Measurements from ENCODE around the gene HOXC13. TPM values are rescaled to one million over a fixed set of nuclear protein-coding genes. Genes with fewer than 3 reads are reported as not detected.

The HOXC13 gene
- total and polyA plus RNA-seq, 9 of the 15 experiments (the other 6 are each of a cell fraction or from before 2014, with no cell fraction given), result 0.03 to 0.29 (median 0.17) TPM; not detected in 2

- Histone ChIP-seq H3K9me3 (replicated peaks; ENCODE audit: control insufficient read depth, insufficient read depth, low read depth, low read length) (no peaks in the 10 kb centered on the region), H3K27me3 (ENCODE audit: control insufficient read depth in 2 of 2, insufficient read depth in 2 of 2, low read length in 2 of 2) (peaks cover 18 to 21% of the 10 kb centered on the region in 2 experiments), H2AFZ (ENCODE audit: low read depth, low read length) (peak within 1 kb of the TSS; percentile 78), H3K79me2 (ENCODE audit: control insufficient read depth, insufficient read depth, low read length) (no peaks in the 10 kb centered on the region), H3K4me3 (no peak within 1 kb of the TSS; the same call in 1 of the 2 replicates), H4K20me1 (replicated peaks; ENCODE audit: control insufficient read depth, insufficient read depth, low read length) (no peaks in the 10 kb centered on the region), H3K4me2 (ENCODE audit: insufficient read depth, low read length) (peak within 1 kb of the TSS; percentile 46; the same call in 1 of the 2 replicates), H3K4me1 (replicated peaks in 1 of 2; ENCODE audit: control insufficient read depth in 2 of 2, insufficient read depth in 2 of 2, low read length in 2 of 2) (peaks cover 29 to 43% of the 10 kb centered on the region in 2 experiments), H3K36me3 (ENCODE audit: control insufficient read depth, insufficient read depth, low read length) (no peaks in the 10 kb centered on the region), H3K27ac (ENCODE audit: extremely low read depth, low read depth, low read length) (no peak within 1 kb of the TSS), H3K9me1 (ENCODE audit: control insufficient read depth, insufficient read depth, low read length) (no peaks in the 10 kb centered on the region), H3K9ac (ENCODE audit: insufficient read depth in 1 of 2, low read depth in 2 of 2, low read length in 2 of 2) (peak within 1 kb of the TSS in 1 of 2 experiments; percentile 10; a peak in 2 of 4 replicates)
- FAIRE-seq, result peak; percentile 99
- CTCF ChIA-PET (ENCODE audit: low intra/inter-chr PET ratio), result interaction anchor here (1.1 to 3.9 kb wide), 8 partner anchors 19 to 395 kb away, joined by 3 to 26 read pairs (median 8); no protein-coding TSS in a partner anchor
- 53% methylated on average over 33 of the region's 55 CpGs for WGBS (ENCODE audit: insufficient coverage, low coverage, missing lambda C conversion rate)
- ATAC-seq, result peak; percentile 80
- intact Hi-C loops (cut with micrococcal nuclease), result loop anchor here (1.0 to 10.0 kb wide), 3 partner anchors 20 to 380 kb away; partner anchors contain the start of gene GPR84
- BruUV-seq (replicated peaks), result no TSS peak
- POLR2A ChIA-PET, result interaction anchor here (0.9 to 1.2 kb wide), 3 partner anchors 16 to 266 kb away, joined by 3 to 4 read pairs (median 3); no protein-coding TSS in a partner anchor
- in situ Hi-C loops (cut with MboI), result loop anchor here (5.0 to 10.0 kb wide), 2 partner anchors 217 to 380 kb away; partner anchors contain the start of gene GPR84
- peak; percentile 91 to 97 (median 92) for DNase-seq (ENCODE audit: extremely low read depth in 1 of 4, low spot score in 3 of 4)
- no peak for TF ChIP-seq ELF4 (CRISPR knock-in tag; IDR thresholded peaks at IDR 0.05)
- TF ChIP-seq ZNF197 (CRISPR knock-in tag; IDR thresholded peaks at IDR 0.05; ENCODE audit: low read depth), result no peak
- no peak for TF ChIP-seq SP2 (IDR thresholded peaks at IDR 0.05; ENCODE audit: extremely low read depth, low read depth, low read length, poor library complexity, severe bottlenecking)
- TF ChIP-seq RAD51 (IDR thresholded peaks at IDR 0.05; ENCODE audit: borderline replicate concordance, low read depth), result peak; percentile 64
- no peak for TF ChIP-seq MECOM (CRISPR knock-in tag; IDR thresholded peaks at IDR 0.05)
- TF ChIP-seq NEUROD1 (IDR thresholded peaks at IDR 0.05; ENCODE audit: borderline replicate concordance, low read depth, low read length, partially characterized antibody), result no peak
- no peak for TF ChIP-seq ZNF282 (CRISPR knock-in tag; IDR thresholded peaks at IDR 0.05)
- TF ChIP-seq CHAMP1 (IDR thresholded peaks at IDR 0.05), result peak; percentile 47; the same call in 1 of the 2 replicates
- no peak for TF ChIP-seq CAMTA2 (CRISPR knock-in tag; conservative IDR thresholded peaks at IDR 0.05)
- no peak for TF ChIP-seq ZNF695 (CRISPR knock-in tag; IDR thresholded peaks at IDR 0.05)
- TF ChIP-seq ZNF124 (CRISPR knock-in tag; IDR thresholded peaks at IDR 0.05), result no peak
- no peak for TF ChIP-seq ASH1L (IDR thresholded peaks at IDR 0.05; ENCODE audit: borderline replicate concordance, low read depth, partially characterized antibody)
- TF ChIP-seq GTF2B (IDR thresholded peaks at IDR 0.05; ENCODE audit: extremely low read depth, insufficient read length), result no peak
- TF ChIP-seq NR2C1 (IDR thresholded peaks at IDR 0.05), result peak; percentile 88
- peak; percentile 93 for TF ChIP-seq NR2C1 (tag; IDR thresholded peaks at IDR 0.05)
- TF ChIP-seq HCFC1 (IDR thresholded peaks at IDR 0.05; ENCODE audit: low read depth, low read length), result no peak
- TF ChIP-seq CHD1 (IDR thresholded peaks at IDR 0.05; ENCODE audit: low read length), result no peak
- no peak for TF ChIP-seq HOXB6 (CRISPR knock-in tag; IDR thresholded peaks at IDR 0.05; ENCODE audit: borderline replicate concordance)
- no peak for TF ChIP-seq NONO (IDR thresholded peaks at IDR 0.05; ENCODE audit: low read depth in 2 of 2, low read length in 1 of 2)
Measured at GRCh38 chr12:53984901-53985691, 46.5 kb downstream of the HOXC13 start, which contains the start of gene HOXC10. Gene HOXC10 (plus strand): TSS chr12:53985146. CDS start chr12:53985260, 114 bp downstream.

All from K562 (cell line).